Ovary (tissue), 3 donors: Measurements from ENCODE around the gene ZKSCAN5.

Source experiments
- EP300 ChIP-seq: sonication (generic); formaldehyde crosslinking; IDR thresholded peaks from one replicate; pipeline ENCODE4 v1.6.1; 2017; ENCODE audit warnings: antibody characterized with exemption
- POLR2A ChIP-seq: fragments of 450-650 bp; IDR thresholded peaks from one replicate; pipeline ENCODE4 v1.6.1; 2017; ENCODE audit warnings: antibody characterized with exemption, mild to moderate bottlenecking, moderate library complexity
- TF ChIP-seq, protein P1 (sequence below), 3 donors: fragments of 450-650 bp in 2 of 3; fragments of 200-600 bp in 1 of 3; IDR thresholded peaks; one replicate each; pipeline versions ENCODE4 v1.5.1 to v1.8.0; 2016 to 2022; ENCODE audit warnings: antibody characterized with exemption in 3 of 3, mild to moderate bottlenecking in 1 of 3
- donor health status: DM: no; HTN: no; CAD: no.

DNA sequence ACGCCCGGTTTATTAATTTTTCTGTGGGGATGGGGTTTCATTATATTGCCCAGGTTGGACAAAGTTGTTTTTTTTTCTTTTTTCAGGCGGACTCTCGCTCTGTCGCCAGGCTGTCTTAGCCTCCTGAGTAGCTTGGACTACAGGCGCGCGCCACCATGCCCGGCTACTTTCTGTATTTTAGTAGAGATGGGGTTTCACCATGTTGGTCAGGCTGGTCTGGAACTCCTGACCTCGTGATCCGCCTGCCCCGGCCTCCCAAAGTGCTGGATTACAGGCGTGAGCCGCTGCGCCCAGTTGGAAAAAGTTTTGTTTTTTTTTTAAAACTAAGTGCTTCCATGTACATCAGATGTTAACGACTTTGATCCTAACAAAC is 3.8 kb upstream of the ZKSCAN5 start:
- TF ChIP-seq, protein P1, sequence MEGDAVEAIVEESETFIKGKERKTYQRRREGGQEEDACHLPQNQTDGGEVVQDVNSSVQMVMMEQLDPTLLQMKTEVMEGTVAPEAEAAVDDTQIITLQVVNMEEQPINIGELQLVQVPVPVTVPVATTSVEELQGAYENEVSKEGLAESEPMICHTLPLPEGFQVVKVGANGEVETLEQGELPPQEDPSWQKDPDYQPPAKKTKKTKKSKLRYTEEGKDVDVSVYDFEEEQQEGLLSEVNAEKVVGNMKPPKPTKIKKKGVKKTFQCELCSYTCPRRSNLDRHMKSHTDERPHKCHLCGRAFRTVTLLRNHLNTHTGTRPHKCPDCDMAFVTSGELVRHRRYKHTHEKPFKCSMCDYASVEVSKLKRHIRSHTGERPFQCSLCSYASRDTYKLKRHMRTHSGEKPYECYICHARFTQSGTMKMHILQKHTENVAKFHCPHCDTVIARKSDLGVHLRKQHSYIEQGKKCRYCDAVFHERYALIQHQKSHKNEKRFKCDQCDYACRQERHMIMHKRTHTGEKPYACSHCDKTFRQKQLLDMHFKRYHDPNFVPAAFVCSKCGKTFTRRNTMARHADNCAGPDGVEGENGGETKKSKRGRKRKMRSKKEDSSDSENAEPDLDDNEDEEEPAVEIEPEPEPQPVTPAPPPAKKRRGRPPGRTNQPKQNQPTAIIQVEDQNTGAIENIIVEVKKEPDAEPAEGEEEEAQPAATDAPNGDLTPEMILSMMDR (IDR thresholded peaks at IDR 0.05) = no peak
- TF ChIP-seq POLR2A = no peak
- no peak for TF ChIP-seq EP300
